HG03439 (cell line): ENCODE results near the gene SNX9.

Source experiments
- ATAC-seq: cut with Tn5 transposase; IDR thresholded peaks from one replicate; pipeline ENCODE4 v1.9.1; 2021; ENCODE audit warnings: mild to moderate bottlenecking, moderate library complexity; ENCODE audit not compliant: unreplicated experiment

Gene SNX9

GRCh38 chr6:157989541-157990289 is 166.7 kb downstream of the SNX9 start:
- no peak for ATAC-seq

GRCh38 chr6:157990321-157991066 is 167.4 kb downstream of the SNX9 start:
- ATAC-seq, result no peak

GRCh38 chr6:157991067-157991432 is 168.0 kb downstream of the SNX9 start:
- ATAC-seq, result no peak

GRCh38 chr6:157993076-157993475 is 170.0 kb downstream of the SNX9 start:
- ATAC-seq, result no peak

- no peak for ATAC-seq
These were observed 171.2 kb downstream of the SNX9 start for GRCh38 chr6:157994125-157994795.
